PC-9 (cell line): Measurements from ENCODE around the gene PDHX. TPM values are rescaled to one million over a fixed set of nuclear protein-coding genes. Genes with fewer than 3 reads are reported as not detected.

Source experiments
- BruUV-seq: library from RNA; stranded (reverse); fragments of 400-500 nt; replicated peaks from 2 replicates; lab custom pipeline; 2021; lab: Mats Ljungman, UMichigan
- CTCF ChIA-PET: fragments of 300-600 bp; sonication (Branson Sonifier 250); formaldehyde crosslinking; loops from one replicate; lab custom pipeline; 2022; ENCODE audit warnings: antibody characterized with exemption; lab: Charles Lee
- POLR2A ChIA-PET: fragments of 300-600 bp; sonication (Branson Sonifier 250); formaldehyde crosslinking; loops from one replicate; lab custom pipeline; 2022; ENCODE audit warnings: antibody characterized with exemption; ENCODE audit not compliant: unreplicated experiment; lab: Charles Lee
- DNase-seq, 2 experiments: peaks; one replicate each; pipeline versions ENCODE4 v3.0.0 to v3.0.0-alpha.2; 2015 to 2022; ENCODE audit warnings: mixed read lengths in 1 of 2
- H2AFZ ChIP-seq: fragments of 200-600 bp; sonication (generic); 2 replicates; pipeline ENCODE4 v1.8.1; 2017; ENCODE audit warnings: antibody characterized with exemption
- H3F3A ChIP-seq: fragments of 200-600 bp; sonication (generic); 2 replicates; pipeline ENCODE4 v1.8.1; 2017; ENCODE audit warnings: antibody characterized with exemption, mild to moderate bottlenecking, low read depth; ENCODE audit not compliant: insufficient read depth
- H3K27ac ChIP-seq: fragments of 200-600 bp; sonication (generic); 2 replicates; pipeline ENCODE4 v1.6.1; 2016; ENCODE audit warnings: mixed run types
- H3K27me3 ChIP-seq: fragments of 200-600 bp; sonication (generic); 2 replicates; pipeline ENCODE4 v1.6.1; 2016; ENCODE audit warnings: low read depth, mixed run types; ENCODE audit not compliant: insufficient read depth
- H3K36me3 ChIP-seq: fragments of 200-600 bp; sonication (generic); 2 replicates; pipeline ENCODE4 v1.6.1; 2016; ENCODE audit warnings: low read depth, mixed run types
- H3K4me1 ChIP-seq: fragments of 200-600 bp; sonication (generic); replicated peaks from 2 replicates; pipeline ENCODE4 v1.6.1; 2016; ENCODE audit warnings: mixed run types; ENCODE audit not compliant: insufficient read depth
- H3K4me2 ChIP-seq: fragments of 200-600 bp; sonication (generic); 2 replicates; pipeline ENCODE4 v1.6.1; 2017; ENCODE audit warnings: mixed run types
- H3K4me3 ChIP-seq: fragments of 200-600 bp; sonication (generic); 2 replicates; pipeline ENCODE4 v1.6.1; 2016; ENCODE audit warnings: mixed run types
- H3K79me2 ChIP-seq: fragments of 200-600 bp; sonication (generic); 2 replicates; pipeline ENCODE4 v1.6.1; 2017; ENCODE audit warnings: low read depth, mixed run types
- H3K9me2 ChIP-seq: fragments of 200-600 bp; sonication (generic); 2 replicates; pipeline ENCODE4 v1.8.1; 2017; ENCODE audit warnings: mild to moderate bottlenecking; ENCODE audit not compliant: insufficient read depth
- H3K9me3 ChIP-seq: fragments of 200-600 bp; sonication (generic); 2 replicates; pipeline ENCODE4 v1.8.1; 2016; ENCODE audit warnings: low read depth; ENCODE audit not compliant: insufficient read depth
- H4K20me1 ChIP-seq: fragments of 200-600 bp; sonication (generic); 2 replicates; pipeline ENCODE4 v1.8.1; 2017; ENCODE audit not compliant: insufficient read depth
- CTCF ChIP-seq: fragments of 200-600 bp; sonication (generic); conservative IDR thresholded peaks from 2 replicates; pipeline ENCODE4 v1.6.1; 2017; ENCODE audit warnings: mixed run types, antibody characterized with exemption, mild to moderate bottlenecking, moderate library complexity
- EZH2 ChIP-seq: fragments of 200-600 bp; sonication (generic); IDR thresholded peaks from 2 replicates; pipeline ENCODE4 v1.8.0; 2017; ENCODE audit warnings: antibody characterized with exemption, low read depth
- intact Hi-C: fragments of 100-400 bp; cut with micrococcal nuclease; formaldehyde crosslinking; loops from one replicate; pipeline ENCODE4 v1.10.0; 2022; ENCODE audit not compliant: unreplicated experiment
- total RNA-seq: library from RNA; stranded (reverse); gene quantifications from 2 replicates; pipeline ENCODE4 v1.2.3, GENCODE V29; 2021

The PDHX gene
- total RNA-seq, 1 experiment from 2014 or later = 47.0 TPM

- no peaks in the 10 kb centered on the region for H3K36me3 ChIP-seq
- H3K4me2 ChIP-seq = no peak overlapping the region
- intact Hi-C loops = no loop called here
- CTCF ChIA-PET = interaction anchor here (0.6 to 0.7 kb wide), 2 partner anchors 478 to 832 kb away, joined by 6 to 7 read pairs; no protein-coding TSS in a partner anchor
- POLR2A ChIA-PET = interaction anchor here (0.6 to 0.7 kb wide), 3 partner anchors 15 to 206 kb away, joined by 4 to 31 read pairs (median 16); no protein-coding TSS in a partner anchor
- no TSS peak for BruUV-seq
- H3K4me1 ChIP-seq = peaks cover 56% of the 10 kb centered on the region
- H3F3A ChIP-seq = peaks cover 37% of the 10 kb centered on the region
- no peaks in the 10 kb centered on the region for H3K9me2 ChIP-seq
- no peak overlapping the region for H2AFZ ChIP-seq
- no peak overlapping the region for H3K27ac ChIP-seq
- no peaks in the 10 kb centered on the region for H3K79me2 ChIP-seq
- DNase-seq = no peak
- TF ChIP-seq CTCF = no peak
- TF ChIP-seq EZH2 = no peak
- no peaks in the 10 kb centered on the region for H3K27me3 ChIP-seq
- H4K20me1 ChIP-seq = no peaks in the 10 kb centered on the region
- no peaks in the 10 kb centered on the region for H3K9me3 ChIP-seq
- H3K4me3 ChIP-seq = no peak overlapping the region
These were observed 97.3 kb downstream of the PDHX start for GRCh38 chr11:35013514-35014233.

- Histone ChIP-seq H4K20me1 (no peaks in the 10 kb centered on the region), H3K36me3 (no peaks in the 10 kb centered on the region), H3K27ac (no peak overlapping the region), H3K4me3 (no peak overlapping the region), H3K27me3 (no peaks in the 10 kb centered on the region), H3K9me2 (no peaks in the 10 kb centered on the region), H3K79me2 (no peaks in the 10 kb centered on the region), H3K9me3 (no peaks in the 10 kb centered on the region), H3K4me1 (peaks cover 49% of the 10 kb centered on the region), H2AFZ (no peak overlapping the region), H3F3A (peaks cover 31% of the 10 kb centered on the region), H3K4me2 (no peak overlapping the region)
- ChIA-PET POLR2A (interaction anchor here (0.7 kb wide), 2 partner anchors 26 to 205 kb away, joined by 4 to 16 read pairs; no protein-coding TSS in a partner anchor), CTCF (no interaction called here)
- TF ChIP-seq CTCF (no peak), EZH2 (no peak)
- intact Hi-C loops = no loop called here
- no peak for DNase-seq
- no TSS peak for BruUV-seq
These were observed 97.9 kb downstream of the PDHX start for GRCh38 chr11:35014346-35014745.

- Histone ChIP-seq H3K9me3 (no peaks in the 10 kb centered on the region), H3K36me3 (no peaks in the 10 kb centered on the region), H3K27me3 (no peaks in the 10 kb centered on the region), H3K27ac (no peak overlapping the region), H3K79me2 (no peaks in the 10 kb centered on the region), H3F3A (peaks cover 16% of the 10 kb centered on the region), H3K4me1 (peaks cover 35% of the 10 kb centered on the region), H2AFZ (no peak overlapping the region), H3K4me3 (no peak overlapping the region), H3K9me2 (no peaks in the 10 kb centered on the region), H4K20me1 (no peaks in the 10 kb centered on the region), H3K4me2 (no peak overlapping the region)
- ChIA-PET POLR2A (interaction anchor here (0.7 kb wide), 1 partner anchor 14 kb away, joined by 10 read pairs; no protein-coding TSS in a partner anchor), CTCF (interaction anchor here (0.7 kb wide), 1 partner anchor 1886 kb away, joined by 3 read pairs; no protein-coding TSS in a partner anchor)
- no peak for DNase-seq
- BruUV-seq = no TSS peak
- no peak for TF ChIP-seq EZH2
- no peak for TF ChIP-seq CTCF
- intact Hi-C loops = no loop called here
These were observed 99.4 kb downstream of the PDHX start for GRCh38 chr11:35015621-35016387.
